Muscle of leg (tissue), 16 donors: Measurements from ENCODE around the gene ALB. TPM values are rescaled to one million over a fixed set of nuclear protein-coding genes. Genes with fewer than 3 reads are reported as not detected.
"Not testable (repeated sequence)": the region's sequence is repeated elsewhere in the genome, so short reads cannot be mapped to it uniquely, and the experiment has no call there.

Experiments
- DNase-seq: peaks from one replicate; pipeline ENCODE4 v3.0.0; 2013
- H3K27ac ChIP-seq: one replicate; pipeline ENCODE4 v1.5.1; 2013; ENCODE audit warnings: mild to moderate bottlenecking, low read length, control low read depth
- H3K27me3 ChIP-seq: one replicate; pipeline ENCODE4 v1.6.1; 2013; ENCODE audit warnings: low read length; ENCODE audit not compliant: control insufficient read depth, insufficient read depth
- H3K36me3 ChIP-seq: one replicate; pipeline ENCODE4 v1.6.1; 2013; ENCODE audit warnings: low read length; ENCODE audit not compliant: control insufficient read depth, insufficient read depth
- H3K4me1 ChIP-seq: one replicate; pipeline ENCODE4 v1.6.1; 2013; ENCODE audit warnings: low read length; ENCODE audit not compliant: control insufficient read depth, insufficient read depth
- H3K4me3 ChIP-seq: one replicate; pipeline ENCODE4 v1.5.1; 2013; ENCODE audit warnings: low read length, control low read depth
- H3K9me3 ChIP-seq: replicated peaks from 2 replicates; pipeline ENCODE4 v1.6.1; 2013; ENCODE audit warnings: low read depth, low read length; ENCODE audit not compliant: control insufficient read depth
- WGBS: methylation state at CpG from one replicate; pipeline ENCODE4 v1.1.5; 2013; ENCODE audit warnings: missing lambda C conversion rate; ENCODE audit not compliant: insufficient coverage; 5-methylcytosine and 5-hydroxymethylcytosine counted together
- long read RNA-seq, 11 donors: transcript quantifications; one replicate each; lab custom pipeline, GENCODE V29; 2026
- polyA plus RNA-seq, 8 donors: library from polyadenylated mRNA; unstranded; fragments of 120-200 nt; gene quantifications; one replicate each; pipeline versions ENCODE4 v1.2.1 to v1.2.3, GENCODE V29; 2013; ENCODE audit warnings: inconsistent platforms in 1 of 8, low replicate concordance in 1 of 8; ENCODE audit not compliant: insufficient read length in 8 of 8, insufficient read depth in 1 of 8
- total RNA-seq: library from RNA; stranded (reverse); fragments of 120-200 nt; gene quantifications from one replicate; pipeline ENCODE4 v1.2.4, GENCODE V29; 2013

ALB gene
- 17.7 TPM for total RNA-seq
- 100 to 1,000 TPM in 2 of 8 donors, 1 to 10 TPM in 3, under 1 TPM in 3; 0.72 to 376 (median 1.4) TPM for polyA plus RNA-seq
- long read RNA-seq, donor 1, result 0 reads
- long read RNA-seq, donor 2, result 0 reads
- long read RNA-seq, donor 3, partial matches to known transcripts, result 0 of 1 reads
- long read RNA-seq, donor 3, other reads (novel, unspliced or antisense), result 0 of 1 reads
- long read RNA-seq, donor 4, result 0 reads
- long read RNA-seq, donor 5, result 0 reads
- long read RNA-seq, donor 6, transcript ALB-218 (4 exons, 665 nt), result minor isoform, 10 of 210 reads
- long read RNA-seq, donor 6, transcript ALB-201 (15 exons, 2,263 nt), result major isoform, 69 of 210 reads
- long read RNA-seq, donor 6, partial matches to known transcripts, result 123 of 210 reads
- long read RNA-seq, donor 6, other reads (novel, unspliced or antisense), result 0 of 210 reads
- long read RNA-seq, donor 7, partial matches to known transcripts, result 0 of 1 reads
- long read RNA-seq, donor 7, other reads (novel, unspliced or antisense), result 0 of 1 reads
- long read RNA-seq, donor 8, partial matches to known transcripts, result 0 of 1 reads
- long read RNA-seq, donor 8, other reads (novel, unspliced or antisense), result 0 of 1 reads
- long read RNA-seq, donor 9, transcript ALB-210 (2 exons, 422 nt), result minor isoform, 8 of 327 reads
- long read RNA-seq, donor 9, transcript ALB-201 (15 exons, 2,263 nt), result major isoform, 60 of 327 reads
- long read RNA-seq, donor 9, transcript ALB-218 (4 exons, 665 nt), result minor isoform, 8 of 327 reads
- long read RNA-seq, donor 9, partial matches to known transcripts, result 240 of 327 reads
- long read RNA-seq, donor 9, other reads (novel, unspliced or antisense), result 5 of 327 reads
- long read RNA-seq, donor 10, partial matches to known transcripts, result 0 of 1 reads
- long read RNA-seq, donor 10, other reads (novel, unspliced or antisense), result 0 of 1 reads
- long read RNA-seq, donor 11, partial matches to known transcripts, result 0 of 1 reads
- long read RNA-seq, donor 11, other reads (novel, unspliced or antisense), result 0 of 1 reads

GRCh38 chr4:73404042-73404441, at the start of gene ALB:
Gene ALB, plus strand, starts transcription at chr4:73404287. Its CDS starts 41 bp downstream, at chr4:73404328.
- H3K27ac ChIP-seq, result no peak within 1 kb of the TSS
- H3K9me3 ChIP-seq, result no peaks in the 10 kb centered on the region
- H3K27me3 ChIP-seq, result no peaks in the 10 kb centered on the region
- 92% methylated on average over 2 of the region's 7 CpGs for WGBS
- no peak for DNase-seq
- no peak within 1 kb of the TSS for H3K4me3 ChIP-seq
- H3K4me1 ChIP-seq, result no peaks in the 10 kb centered on the region
- H3K36me3 ChIP-seq, result no peaks in the 10 kb centered on the region

GRCh38 chr4:73357174-73357573, 46.9 kb upstream of the ALB start:
- H3K36me3 ChIP-seq, H3K9me3 ChIP-seq, H3K4me1 ChIP-seq, H3K4me3 ChIP-seq, H3K27ac ChIP-seq, H3K27me3 ChIP-seq, DNase-seq: not testable (repeated sequence)
- WGBS, result no CpG with 5 or more reads among the region's 1 CpG

- not testable (repeated sequence) for H3K27me3 ChIP-seq, H3K9me3 ChIP-seq, H3K4me1 ChIP-seq, DNase-seq, H3K36me3 ChIP-seq, H3K4me3 ChIP-seq, H3K27ac ChIP-seq
- WGBS, result 86% methylated on average over 7 of the region's 8 CpGs
Measured at GRCh38 chr4:73369506-73370199, 34.4 kb upstream of the ALB start.

GRCh38 chr4:73375328-73375741, 28.8 kb upstream of the ALB start:
- Histone ChIP-seq H3K36me3 (no peaks in the 10 kb centered on the region), H3K27me3 (no peaks in the 10 kb centered on the region), H3K4me1 (no peaks in the 10 kb centered on the region), H3K4me3 (no peak overlapping the region), H3K27ac (no peak overlapping the region), H3K9me3 (no peaks in the 10 kb centered on the region)
- WGBS, result no CpG with 5 or more reads among the region's 1 CpG
- no peak for DNase-seq

- DNase-seq, result no peak
- no peaks in the 10 kb centered on the region for H3K27me3 ChIP-seq
- H3K9me3 ChIP-seq, result no peaks in the 10 kb centered on the region
- H3K36me3 ChIP-seq, result no peaks in the 10 kb centered on the region
- no peak overlapping the region for H3K27ac ChIP-seq
- no peaks in the 10 kb centered on the region for H3K4me1 ChIP-seq
- no peak overlapping the region for H3K4me3 ChIP-seq
Measured at GRCh38 chr4:73376251-73376650, 27.8 kb upstream of the ALB start.

GRCh38 chr4:73376976-73377375, 27.1 kb upstream of the ALB start:
- H3K4me1 ChIP-seq, result no peaks in the 10 kb centered on the region
- no peaks in the 10 kb centered on the region for H3K36me3 ChIP-seq
- no peak for DNase-seq
- H3K9me3 ChIP-seq, result no peaks in the 10 kb centered on the region
- no peaks in the 10 kb centered on the region for H3K27me3 ChIP-seq
- no peak overlapping the region for H3K4me3 ChIP-seq
- H3K27ac ChIP-seq, result no peak overlapping the region
- WGBS, result 100% methylated on average over 1 of the region's 4 CpGs

GRCh38 chr4:73378887-73379286, 25.2 kb upstream of the ALB start:
- DNase-seq, result no peak
- Histone ChIP-seq H3K27me3 (no peaks in the 10 kb centered on the region), H3K27ac (no peak overlapping the region), H3K36me3 (no peaks in the 10 kb centered on the region), H3K4me3 (no peak overlapping the region), H3K4me1 (no peaks in the 10 kb centered on the region), H3K9me3 (no peaks in the 10 kb centered on the region)
- WGBS, result 94% methylated on average over 3 of the region's 5 CpGs

- Histone ChIP-seq H3K9me3 (no peaks in the 10 kb centered on the region), H3K27me3 (no peaks in the 10 kb centered on the region), H3K4me3 (no peak overlapping the region), H3K4me1 (no peaks in the 10 kb centered on the region), H3K36me3 (no peaks in the 10 kb centered on the region), H3K27ac (no peak overlapping the region)
- no peak for DNase-seq
Measured at GRCh38 chr4:73379946-73380345, 24.1 kb upstream of the ALB start.

- no peak overlapping the region for H3K27ac ChIP-seq
- no peaks in the 10 kb centered on the region for H3K4me1 ChIP-seq
- DNase-seq, result no peak
- no peak overlapping the region for H3K4me3 ChIP-seq
- no peaks in the 10 kb centered on the region for H3K36me3 ChIP-seq
- 40% methylated on average over 1 of the region's 1 CpG for WGBS
- H3K27me3 ChIP-seq, result no peaks in the 10 kb centered on the region
- H3K9me3 ChIP-seq, result no peaks in the 10 kb centered on the region
Measured at GRCh38 chr4:73381214-73381613, 22.9 kb upstream of the ALB start.

- no peaks in the 10 kb centered on the region for H3K36me3 ChIP-seq
- no peaks in the 10 kb centered on the region for H3K27me3 ChIP-seq
- DNase-seq, result no peak
- no CpG with 5 or more reads among the region's 3 CpGs for WGBS
- no peaks in the 10 kb centered on the region for H3K9me3 ChIP-seq
- no peak overlapping the region for H3K27ac ChIP-seq
- H3K4me3 ChIP-seq, result no peak overlapping the region
- H3K4me1 ChIP-seq, result no peaks in the 10 kb centered on the region
Measured at GRCh38 chr4:73383452-73383851, 20.6 kb upstream of the ALB start.
